Fibroblast of mammary gland (primary cell): Measurements from ENCODE around the gene ACSF2.
"Not testable (repeated sequence)": the region's sequence is repeated elsewhere in the genome, so short reads cannot be mapped to it uniquely, and the experiment has no call there.

Experiments
- DNase-seq: peaks from one replicate; pipeline ENCODE4 v3.0.0-alpha.2; 2010; ENCODE audit warnings: low read depth
- H3K4me3 ChIP-seq: 2 replicates; pipeline ENCODE4 v1.5.1; 2011; ENCODE audit warnings: low read depth, mild to moderate bottlenecking, low read length, moderate library complexity; ENCODE audit not compliant: control insufficient read depth
- TF ChIP-seq, protein P1 (sequence below): conservative IDR thresholded peaks from 2 replicates; pipeline ENCODE4 v1.5.1; 2011; ENCODE audit warnings: low read depth, low read length, inconsistent platforms; ENCODE audit not compliant: control insufficient read depth, insufficient read depth

Gene ACSF2

DNA sequence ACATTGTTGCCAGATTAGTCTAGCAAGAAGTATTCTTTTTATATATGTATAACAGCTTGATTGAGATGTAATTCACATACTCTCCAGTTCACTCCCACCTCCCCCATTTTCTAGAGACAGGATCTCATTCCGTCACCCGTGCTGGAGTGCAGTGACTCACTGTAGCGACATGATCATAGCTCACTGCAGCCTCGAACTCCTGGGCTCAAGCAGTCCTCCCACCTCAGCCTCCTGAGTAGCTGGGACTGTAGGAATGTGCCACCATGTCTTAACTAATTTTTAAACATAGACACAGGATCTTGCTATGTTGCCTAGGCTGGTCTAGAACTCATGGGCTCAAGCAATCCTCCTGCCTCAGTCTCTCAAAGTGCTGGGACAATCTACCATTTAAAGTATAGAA lies 49.3 kb downstream of the ACSF2 start:
- TF ChIP-seq, protein P1, sequence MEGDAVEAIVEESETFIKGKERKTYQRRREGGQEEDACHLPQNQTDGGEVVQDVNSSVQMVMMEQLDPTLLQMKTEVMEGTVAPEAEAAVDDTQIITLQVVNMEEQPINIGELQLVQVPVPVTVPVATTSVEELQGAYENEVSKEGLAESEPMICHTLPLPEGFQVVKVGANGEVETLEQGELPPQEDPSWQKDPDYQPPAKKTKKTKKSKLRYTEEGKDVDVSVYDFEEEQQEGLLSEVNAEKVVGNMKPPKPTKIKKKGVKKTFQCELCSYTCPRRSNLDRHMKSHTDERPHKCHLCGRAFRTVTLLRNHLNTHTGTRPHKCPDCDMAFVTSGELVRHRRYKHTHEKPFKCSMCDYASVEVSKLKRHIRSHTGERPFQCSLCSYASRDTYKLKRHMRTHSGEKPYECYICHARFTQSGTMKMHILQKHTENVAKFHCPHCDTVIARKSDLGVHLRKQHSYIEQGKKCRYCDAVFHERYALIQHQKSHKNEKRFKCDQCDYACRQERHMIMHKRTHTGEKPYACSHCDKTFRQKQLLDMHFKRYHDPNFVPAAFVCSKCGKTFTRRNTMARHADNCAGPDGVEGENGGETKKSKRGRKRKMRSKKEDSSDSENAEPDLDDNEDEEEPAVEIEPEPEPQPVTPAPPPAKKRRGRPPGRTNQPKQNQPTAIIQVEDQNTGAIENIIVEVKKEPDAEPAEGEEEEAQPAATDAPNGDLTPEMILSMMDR = no peak
- no peak overlapping the region for H3K4me3 ChIP-seq
- DNase-seq = no peak

DNA sequence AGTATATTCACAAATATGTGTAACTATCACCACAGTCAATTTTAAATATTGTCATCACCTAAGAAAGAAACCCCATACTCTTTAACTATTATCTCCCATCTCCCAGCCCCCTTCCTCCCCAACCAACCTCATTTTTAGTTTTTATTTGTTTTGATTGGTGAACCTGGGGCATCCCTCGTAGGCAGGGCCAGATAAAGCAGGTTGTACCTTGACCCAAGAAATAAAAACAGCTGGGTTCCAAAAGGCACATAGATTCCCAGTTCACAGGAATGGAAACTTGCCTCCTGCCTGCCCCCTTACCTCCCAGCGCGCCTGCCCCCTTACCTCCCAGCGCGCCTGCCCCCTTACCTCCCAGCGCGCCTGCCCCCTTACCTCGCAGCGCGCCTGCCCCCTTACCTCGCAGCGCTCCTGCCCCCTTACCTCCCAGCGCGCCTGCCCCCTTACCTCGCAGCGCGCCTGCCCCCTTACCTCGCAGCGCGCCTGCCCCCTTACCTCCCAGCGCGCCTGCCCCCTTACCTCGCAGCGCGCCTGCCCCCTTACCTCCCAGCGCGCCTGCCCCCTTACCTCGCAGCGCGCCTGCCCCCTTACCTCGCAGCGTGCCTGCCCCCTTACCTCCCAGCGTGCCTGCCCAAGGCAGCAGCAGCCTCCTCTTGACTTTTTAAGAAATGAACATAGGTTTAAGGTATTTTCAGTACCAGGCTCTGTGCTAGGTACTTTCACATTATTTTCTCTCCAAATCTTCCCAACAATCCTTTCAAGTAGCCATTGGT lies 49.9 kb downstream of the ACSF2 start:
- DNase-seq, H3K4me3 ChIP-seq: not testable (repeated sequence)

DNA sequence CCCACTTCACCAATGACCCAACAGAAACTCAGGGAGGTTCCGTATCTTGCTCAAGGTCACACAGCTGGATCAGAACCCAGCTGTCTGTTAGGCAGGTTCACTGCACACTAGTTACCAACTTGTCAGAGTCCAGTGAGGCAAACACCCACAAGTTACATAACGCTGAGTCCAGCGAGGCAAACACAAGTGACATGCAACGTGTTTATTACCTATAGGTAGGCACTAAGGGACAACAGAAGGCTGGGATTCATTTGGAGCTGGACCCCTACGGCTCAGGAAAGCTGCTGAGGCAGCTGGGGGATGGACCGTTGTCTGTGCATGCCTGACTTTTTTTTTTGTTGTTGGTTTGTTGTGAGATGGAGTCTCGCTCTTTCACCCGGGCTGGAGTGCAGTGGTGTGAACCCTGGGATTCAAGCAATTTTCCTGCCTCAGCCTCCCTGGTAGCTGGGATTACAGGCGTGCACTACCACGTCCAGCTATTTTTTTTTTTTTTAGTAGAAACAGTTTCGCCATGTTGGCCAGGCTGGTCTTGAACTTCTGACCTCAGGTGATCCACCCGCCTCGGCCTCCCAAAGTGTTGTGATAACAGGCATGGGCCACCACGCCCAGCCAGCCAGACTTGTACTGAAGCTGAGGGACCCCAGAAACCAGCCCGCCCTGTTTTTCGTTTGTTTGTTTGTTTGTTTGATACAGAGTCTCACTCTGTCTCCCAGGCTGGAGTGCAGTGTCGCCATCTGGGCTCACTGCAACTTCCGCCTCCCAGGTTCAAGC lies 50.7 kb downstream of the ACSF2 start:
- no peak for DNase-seq
- H3K4me3 ChIP-seq = no peak overlapping the region
- TF ChIP-seq, protein P1 = no peak

DNA sequence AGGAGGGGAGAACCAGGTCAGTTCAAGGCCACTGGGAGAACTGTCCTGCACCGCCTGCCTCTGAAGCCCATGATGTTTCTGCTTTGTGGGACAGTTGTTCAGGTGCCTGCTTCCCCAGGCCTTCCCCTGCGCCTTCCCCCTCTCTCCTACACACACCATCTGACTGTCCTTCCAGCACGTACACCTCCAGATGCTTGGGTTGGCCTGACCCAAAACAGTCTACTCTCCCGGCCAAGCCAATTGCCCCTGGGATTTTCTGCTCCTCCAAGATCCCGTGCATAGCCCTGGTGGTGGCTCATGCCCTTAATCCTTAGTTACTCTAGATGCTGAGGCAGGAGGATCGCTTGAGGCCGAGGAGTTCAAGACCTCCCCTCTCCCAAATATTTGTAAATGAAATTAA lies 52.0 kb downstream of the ACSF2 start:
- TF ChIP-seq, protein P1 = no peak
- DNase-seq = no peak
- peak overlapping the region; percentile 89 for H3K4me3 ChIP-seq

DNA sequence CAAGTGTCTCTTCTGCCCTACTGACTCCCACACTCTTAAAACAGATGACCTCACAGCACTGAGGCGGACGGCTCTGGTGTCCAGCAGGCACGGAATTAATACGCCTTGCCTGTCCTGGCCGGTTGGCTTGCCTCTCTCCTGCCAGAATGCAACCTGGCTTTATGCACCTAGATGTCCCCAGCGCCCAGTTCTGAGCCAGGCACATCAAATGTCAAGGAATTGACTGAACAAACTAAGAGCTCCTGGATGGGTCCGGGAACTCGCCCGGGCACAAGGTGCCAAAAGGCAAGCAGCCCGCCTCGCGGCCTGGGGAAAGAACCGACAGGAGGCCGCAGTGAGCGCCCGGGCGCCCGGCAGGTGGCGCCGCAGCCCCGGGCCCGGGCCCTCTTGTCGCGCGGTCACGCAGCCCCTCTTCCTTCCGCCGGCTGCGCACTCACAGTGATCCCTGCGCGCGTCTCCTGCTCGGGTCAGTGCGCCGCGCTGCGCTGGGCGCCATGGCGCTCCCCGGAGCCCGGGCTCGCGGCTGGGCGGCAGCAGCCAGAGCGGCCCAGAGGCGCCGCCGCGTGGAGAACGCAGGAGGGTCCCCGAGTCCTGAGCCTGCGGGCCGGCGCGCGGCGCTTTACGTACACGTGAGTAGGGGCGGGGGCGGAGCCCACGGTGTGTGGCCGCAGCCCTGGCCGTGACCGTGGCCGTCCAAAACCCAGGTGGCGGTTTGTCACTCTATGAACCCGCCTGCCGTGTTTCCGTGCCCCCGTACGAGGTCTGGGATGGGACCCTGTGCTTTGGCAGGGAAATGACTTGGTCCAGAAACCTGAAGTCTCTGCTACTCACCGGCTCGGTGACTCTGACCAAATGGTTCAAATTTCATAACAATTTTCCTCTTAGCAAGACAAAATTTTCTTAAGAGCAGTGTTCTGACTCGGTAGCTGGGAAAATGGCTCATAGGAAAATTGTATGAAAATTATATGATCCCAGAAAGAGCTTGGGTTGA lies 52.7 kb downstream of the ACSF2 start, which contains the start of gene RSAD1:
Gene RSAD1, plus strand, starts transcription at position 470 of the 991 bp plus-strand sequence. Its CDS starts 25 bp downstream, at position 495.
- TF ChIP-seq, protein P1 = no peak
- H3K4me3 ChIP-seq = peak within 1 kb of the TSS; percentile 89
- DNase-seq = peak; percentile 77

DNA sequence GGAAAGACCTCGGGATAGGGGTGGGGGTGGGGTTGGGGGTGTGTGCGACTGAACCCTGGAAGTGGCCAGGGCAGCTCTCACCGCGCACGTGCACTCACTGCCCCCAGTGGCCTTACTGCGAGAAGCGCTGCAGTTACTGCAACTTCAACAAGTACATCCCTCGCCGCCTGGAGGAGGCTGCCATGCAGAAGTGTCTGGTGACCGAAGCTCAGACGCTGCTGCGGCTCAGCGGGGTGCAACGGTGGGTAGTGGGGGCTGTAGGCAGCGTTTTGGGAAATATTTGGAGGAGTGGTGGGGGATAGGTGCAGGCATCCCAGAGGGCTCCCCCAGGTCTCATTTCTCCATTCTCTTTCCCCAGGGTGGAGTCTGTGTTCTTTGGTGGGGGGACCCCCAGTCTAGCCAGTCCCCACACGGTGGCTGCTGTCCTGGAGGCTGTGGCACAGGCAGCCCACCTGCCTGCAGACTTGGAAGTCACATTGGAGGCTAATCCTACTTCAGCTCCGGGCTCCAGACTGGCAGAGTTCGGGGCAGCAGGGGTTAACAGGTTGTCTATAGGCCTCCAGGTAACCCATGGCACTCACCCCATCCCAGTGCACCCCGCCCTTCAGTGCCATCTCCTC lies 53.6 kb downstream of the ACSF2 start:
- peak; percentile 77 for DNase-seq
- peak overlapping the region; percentile 89 for H3K4me3 ChIP-seq
- TF ChIP-seq, protein P1 = peak; percentile 48
